Cardiac fibroblast (primary cell): ENCODE data around the gene WLS.
A peak's percentile ranks its signal among the peaks of the same experiment; 100 is the strongest.

Source experiments
- DNase-seq, 2 donors: peaks; one replicate each; pipeline versions ENCODE4 v3.0.0 to v3.0.0-alpha.2; 2010; ENCODE audit warnings: low read depth in 2 of 2
- H3K4me3 ChIP-seq, 2 donors: replicated peaks in 1 of 2; 1 replicate in 1 of 2; 2 replicates in 1 of 2; pipeline ENCODE4 v1.5.1; 2011; ENCODE audit warnings: low read depth in 2 of 2, low read length in 2 of 2, mild to moderate bottlenecking in 2 of 2, moderate library complexity in 1 of 2
- TF ChIP-seq, protein P1 (sequence below): IDR thresholded peaks from one replicate; pipeline ENCODE4 v1.5.1; 2011; ENCODE audit warnings: low read depth, mild to moderate bottlenecking, low read length, inconsistent platforms

WLS gene

DNA sequence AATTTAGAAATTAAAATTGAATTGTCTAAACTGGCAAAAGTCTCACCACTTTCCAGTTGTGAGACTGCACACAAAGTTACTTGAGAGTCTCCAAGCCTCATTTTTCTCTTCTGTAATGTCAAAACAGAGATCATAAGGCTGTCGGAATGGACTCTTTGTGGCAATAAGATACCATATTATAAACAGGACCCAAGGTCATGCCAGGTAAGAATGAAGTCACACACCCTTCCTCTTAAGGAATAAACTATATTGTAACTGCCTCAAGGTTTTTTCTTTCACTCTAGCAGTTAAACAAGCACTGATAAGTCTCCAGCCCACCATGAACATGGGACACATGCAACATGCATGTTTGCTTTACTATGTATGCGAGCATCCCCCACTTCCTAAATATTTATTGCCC is 131.8 kb downstream of the WLS start:
- no peak overlapping the region for H3K4me3 ChIP-seq
- no peak for DNase-seq

DNA sequence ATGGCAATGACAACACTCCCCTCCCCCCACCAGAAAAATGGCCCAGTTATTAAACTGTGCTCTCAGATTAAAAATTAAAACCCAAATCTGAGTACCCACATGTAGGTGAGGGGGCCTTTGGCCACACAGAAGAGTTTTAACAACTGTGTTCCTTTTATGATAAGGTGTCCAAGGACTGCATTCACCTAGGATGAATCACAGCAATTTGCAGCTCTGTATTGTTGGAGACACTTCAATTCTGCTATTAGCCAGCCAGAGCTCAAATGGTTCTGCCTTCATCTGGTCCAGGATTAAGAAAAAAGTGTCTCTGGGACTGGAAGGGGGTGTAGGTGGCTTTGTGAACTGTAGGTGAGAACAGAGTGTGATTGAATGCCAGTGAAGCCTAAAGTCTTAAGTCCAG is 138.6 kb downstream of the WLS start:
- TF ChIP-seq, protein P1, sequence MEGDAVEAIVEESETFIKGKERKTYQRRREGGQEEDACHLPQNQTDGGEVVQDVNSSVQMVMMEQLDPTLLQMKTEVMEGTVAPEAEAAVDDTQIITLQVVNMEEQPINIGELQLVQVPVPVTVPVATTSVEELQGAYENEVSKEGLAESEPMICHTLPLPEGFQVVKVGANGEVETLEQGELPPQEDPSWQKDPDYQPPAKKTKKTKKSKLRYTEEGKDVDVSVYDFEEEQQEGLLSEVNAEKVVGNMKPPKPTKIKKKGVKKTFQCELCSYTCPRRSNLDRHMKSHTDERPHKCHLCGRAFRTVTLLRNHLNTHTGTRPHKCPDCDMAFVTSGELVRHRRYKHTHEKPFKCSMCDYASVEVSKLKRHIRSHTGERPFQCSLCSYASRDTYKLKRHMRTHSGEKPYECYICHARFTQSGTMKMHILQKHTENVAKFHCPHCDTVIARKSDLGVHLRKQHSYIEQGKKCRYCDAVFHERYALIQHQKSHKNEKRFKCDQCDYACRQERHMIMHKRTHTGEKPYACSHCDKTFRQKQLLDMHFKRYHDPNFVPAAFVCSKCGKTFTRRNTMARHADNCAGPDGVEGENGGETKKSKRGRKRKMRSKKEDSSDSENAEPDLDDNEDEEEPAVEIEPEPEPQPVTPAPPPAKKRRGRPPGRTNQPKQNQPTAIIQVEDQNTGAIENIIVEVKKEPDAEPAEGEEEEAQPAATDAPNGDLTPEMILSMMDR = no peak
- DNase-seq = peak in 1 of 2 donors; percentile 35
- no peak overlapping the region for H3K4me3 ChIP-seq

More for the DNA sequence above, 131.8 kb downstream of the WLS start:
- TF ChIP-seq, protein P1 = no peak

DNA sequence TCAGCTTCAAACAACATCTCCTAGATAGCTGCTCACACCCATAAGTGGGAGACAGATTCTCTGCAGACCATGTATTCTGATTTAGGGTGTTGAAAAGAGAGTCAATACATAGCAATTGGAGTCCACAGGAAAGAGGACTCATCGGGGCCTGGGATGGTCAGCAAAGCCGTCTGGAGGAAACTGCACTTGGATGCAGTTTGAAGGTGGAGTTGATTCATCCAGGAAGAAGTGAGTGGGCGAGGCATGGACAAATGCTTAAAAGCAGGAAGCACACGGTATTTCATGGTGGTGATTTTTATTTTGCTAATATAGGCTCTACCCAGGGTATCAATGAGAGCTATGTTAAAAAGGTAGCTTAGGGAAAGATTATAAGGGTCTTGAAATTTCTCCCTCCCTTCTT is 145.1 kb downstream of the WLS start:
- DNase-seq = peak in 1 of 2 donors; percentile 50
- no peak overlapping the region for H3K4me3 ChIP-seq
- TF ChIP-seq, protein P1 = no peak

DNA sequence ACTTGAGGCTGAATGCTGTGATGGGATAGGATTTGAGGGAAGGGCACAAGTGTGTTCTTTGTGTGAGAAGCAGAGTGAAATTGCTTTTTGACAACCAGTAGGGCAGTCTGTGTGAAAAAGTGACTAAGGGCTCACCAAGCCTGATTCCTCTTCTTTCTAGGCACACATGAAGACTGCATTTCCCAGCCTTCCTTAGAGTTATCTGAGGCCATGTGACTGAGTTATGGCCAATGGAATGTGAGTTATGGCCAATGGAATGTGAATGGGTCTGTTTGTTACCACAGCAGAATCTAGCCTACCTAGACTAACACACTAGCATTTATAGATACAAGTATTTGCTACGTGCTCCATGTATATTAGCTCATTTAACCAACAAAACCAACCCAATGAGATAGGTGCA is 146.6 kb downstream of the WLS start:
- no peak for DNase-seq
- TF ChIP-seq, protein P1 = no peak
- no peak overlapping the region for H3K4me3 ChIP-seq

DNA sequence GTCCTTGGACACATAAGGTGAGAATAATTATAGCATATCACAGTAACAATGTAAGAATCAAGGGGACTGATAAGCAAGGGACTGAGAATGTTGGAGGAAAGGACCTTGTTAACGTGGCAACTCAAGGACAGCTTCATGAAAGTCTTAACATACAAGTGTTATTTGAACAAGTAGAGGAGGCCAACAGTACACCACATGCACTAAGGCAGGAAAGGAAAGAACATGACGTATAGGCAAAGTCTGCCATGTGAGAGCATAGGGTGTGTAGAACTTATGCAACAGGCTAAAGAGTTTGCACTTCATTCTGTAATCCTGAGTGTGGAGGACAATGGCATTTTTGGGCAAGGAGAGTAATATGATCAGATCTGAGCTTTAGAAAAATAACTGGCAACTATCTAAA is 148.6 kb downstream of the WLS start:
- TF ChIP-seq, protein P1 = no peak
- H3K4me3 ChIP-seq = no peak overlapping the region
- no peak for DNase-seq

DNA sequence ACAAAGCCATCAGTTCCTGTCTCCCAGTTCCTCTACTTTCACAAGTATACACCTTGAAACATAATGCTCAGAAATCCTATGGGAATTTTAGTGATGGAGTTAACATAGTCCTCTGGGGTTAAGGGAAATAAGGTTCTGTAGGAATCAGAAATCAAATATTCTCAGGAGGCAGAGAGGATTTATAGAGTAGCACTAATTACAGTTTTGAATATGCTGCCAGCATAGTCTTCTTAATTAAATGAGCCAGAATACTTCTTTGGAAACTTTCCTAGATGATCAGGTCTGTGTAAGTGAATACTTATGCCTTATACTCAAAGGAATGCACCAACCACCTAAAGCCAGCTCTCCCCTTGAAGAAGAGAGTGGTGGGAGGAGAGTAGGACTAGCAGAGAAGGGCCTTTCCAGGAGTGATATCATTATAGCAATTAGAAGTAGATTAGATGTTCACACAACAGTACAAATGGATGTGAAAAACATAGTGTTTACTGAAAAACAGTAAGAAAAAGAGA is 150.5 kb downstream of the WLS start:
- DNase-seq = no peak

More for the DNA sequence above, 150.5 kb downstream of the WLS start:
- H3K4me3 ChIP-seq = no peak overlapping the region
- TF ChIP-seq, protein P1 = no peak
